ENCODE results near the gene MARCHF3. TPM values are rescaled to one million over a fixed set of nuclear protein-coding genes. Genes with fewer than 3 reads are reported as not detected.
"Not testable (repeated sequence)": the region's sequence is repeated elsewhere in the genome, so short reads cannot be mapped to it uniquely, and the experiment has no call there.

MARCHF3 gene
- total and polyA plus RNA-seq, 5 experiments from 2014 or later = 3.4 to 12.7 (median 9.3) TPM

- Mint-ChIP-seq H3K4me1 (peaks cover 33 to 71% (median 52%) of the 10 kb centered on the region in 4 donors), H3K27ac (peak overlapping the region; percentile 95 to 100 (median 99)), H3K4me3 (peak overlapping the region; percentile 80 to 92 (median 89)), H3K36me3 (peaks cover 0 to 7% (median 0%) of the 10 kb centered on the region in 3 donors), H3K9me3 (peaks cover 0 to 12% (median 0%) of the 10 kb centered on the region in 9 donors), H3K27me3 (no peaks in the 10 kb centered on the region)
- POLR2A ChIA-PET = interaction anchor here (0.6 to 5.4 kb wide), 14 partner anchors 15 to 377 kb away, joined by 3 to 72 read pairs (median 10); partner anchors contain the start of genes C5orf63, LMNB1 and MARCHF3
- DNase-seq = peak in 4 of 10 donors; percentile 25 to 63 (median 48)
- peak; percentile 67 to 75 for ATAC-seq
These were observed 178.2 kb downstream of the MARCHF3 start for GRCh38 chr5:126852091-126852571.

GRCh38 chr5:126851501-126852011 is 178.8 kb downstream of the MARCHF3 start:
- DNase-seq (peak in 6 of 10 donors; percentile 16 to 49 (median 35)), ATAC-seq (peak; percentile 24 to 38)
- Mint-ChIP-seq H3K9me3 (peaks cover 0 to 12% (median 0%) of the 10 kb centered on the region in 9 donors), H3K27ac (peak overlapping the region; percentile 95 to 100 (median 99)), H3K27me3 (no peaks in the 10 kb centered on the region), H3K4me1 (peaks cover 34 to 74% (median 54%) of the 10 kb centered on the region in 4 donors), H3K36me3 (peaks cover 0 to 7% (median 0%) of the 10 kb centered on the region in 3 donors), H3K4me3 (peak overlapping the region; percentile 80 to 92 (median 89))
- POLR2A ChIA-PET = interaction anchor here (0.6 to 5.4 kb wide), 4 partner anchors 14 to 378 kb away, joined by 3 to 72 read pairs (median 14); partner anchors contain the start of gene LMNB1

- Mint-ChIP-seq H3K27ac (peak overlapping the region in 8 of 10 donors; percentile 23 to 99 (median 63)), H3K4me3 (no peak overlapping the region), H3K4me1 (peaks cover 27 to 81% (median 58%) of the 10 kb centered on the region in 4 donors), H3K36me3 (peaks cover 0 to 5% (median 0%) of the 10 kb centered on the region in 3 donors), H3K27me3 (no peaks in the 10 kb centered on the region), H3K9me3 (peaks cover 0 to 6% (median 0%) of the 10 kb centered on the region in 9 donors)
- ATAC-seq = no peak
- POLR2A ChIA-PET = interaction anchor here (0.6 to 1.5 kb wide), 3 partner anchors 12 to 380 kb away, joined by 4 to 7 read pairs (median 5); no protein-coding TSS in a partner anchor
- DNase-seq = no peak
These were observed 181.2 kb downstream of the MARCHF3 start for GRCh38 chr5:126849101-126849678.

GRCh38 chr5:126848253-126848652 is 182.1 kb downstream of the MARCHF3 start:
- H3K4me3 Mint-ChIP-seq = no peak overlapping the region
- peaks cover 20 to 73% (median 51%) of the 10 kb centered on the region in 4 donors for H3K4me1 Mint-ChIP-seq
- DNase-seq (no peak), ATAC-seq (no peak)
- no peaks in the 10 kb centered on the region for H3K9me3 Mint-ChIP-seq
- H3K27me3 Mint-ChIP-seq = no peaks in the 10 kb centered on the region
- H3K36me3 Mint-ChIP-seq = no peaks in the 10 kb centered on the region
- POLR2A ChIA-PET = interaction anchor here (0.6 to 1.5 kb wide), 4 partner anchors 11 to 381 kb away, joined by 3 to 7 read pairs (median 4); no protein-coding TSS in a partner anchor
- H3K27ac Mint-ChIP-seq = peak overlapping the region in 8 of 10 donors; percentile 9 to 99 (median 82)

- Mint-ChIP-seq H3K4me3 (peak overlapping the region in 1 of 10 donors; percentile 45), H3K27ac (peak overlapping the region in 8 of 10 donors; percentile 23 to 99 (median 89)), H3K36me3 (no peaks in the 10 kb centered on the region), H3K9me3 (no peaks in the 10 kb centered on the region), H3K4me1 (peaks cover 16 to 69% (median 47%) of the 10 kb centered on the region in 4 donors), H3K27me3 (no peaks in the 10 kb centered on the region)
- ATAC-seq (no peak), DNase-seq (no peak)
- POLR2A ChIA-PET = interaction anchor here (0.6 to 1.5 kb wide), 3 partner anchors 70 to 382 kb away, joined by 3 to 7 read pairs (median 3); no protein-coding TSS in a partner anchor
These were observed 182.5 kb downstream of the MARCHF3 start for GRCh38 chr5:126847826-126848251.

GRCh38 chr5:126847456-126847820 is 182.9 kb downstream of the MARCHF3 start:
- POLR2A ChIA-PET = interaction anchor here (0.6 to 1.1 kb wide), 3 partner anchors 70 to 382 kb away, joined by 3 read pairs; no protein-coding TSS in a partner anchor
- Mint-ChIP-seq H3K4me1 (peaks cover 14 to 65% (median 43%) of the 10 kb centered on the region in 4 donors), H3K27ac (peak overlapping the region in 9 of 10 donors; percentile 9 to 99 (median 84)), H3K9me3 (no peaks in the 10 kb centered on the region), H3K27me3 (no peaks in the 10 kb centered on the region), H3K36me3 (no peaks in the 10 kb centered on the region), H3K4me3 (peak overlapping the region in 1 of 10 donors; percentile 20)
- ATAC-seq (no peak), DNase-seq (no peak)

GRCh38 chr5:126846744-126847455 is 183.5 kb downstream of the MARCHF3 start:
- Mint-ChIP-seq H3K4me1 (peaks cover 12 to 59% (median 37%) of the 10 kb centered on the region in 4 donors), H3K4me3 (peak overlapping the region in 2 of 10 donors; percentile 20 to 22), H3K27ac (peak overlapping the region; percentile 57 to 99 (median 94)), H3K36me3 (no peaks in the 10 kb centered on the region), H3K9me3 (no peaks in the 10 kb centered on the region), H3K27me3 (no peaks in the 10 kb centered on the region)
- ATAC-seq (no peak), DNase-seq (no peak)
- POLR2A ChIA-PET = interaction anchor here (0.6 to 1.1 kb wide), 3 partner anchors 69 to 383 kb away, joined by 3 read pairs; no protein-coding TSS in a partner anchor

- POLR2A ChIA-PET = interaction anchor here (1.0 to 1.3 kb wide), 9 partner anchors 8 to 383 kb away, joined by 3 to 21 read pairs (median 8); partner anchors contain the start of gene LMNB1
- H3K9me3 Mint-ChIP-seq = no peaks in the 10 kb centered on the region
- no peak for ATAC-seq
These were observed 184.0 kb downstream of the MARCHF3 start for GRCh38 chr5:126846344-126846743.

GRCh38 chr5:126845470-126846070 is 184.8 kb downstream of the MARCHF3 start:
- peak; percentile 98 to 99 for ATAC-seq
- POLR2A ChIA-PET = interaction anchor here (0.6 to 1.3 kb wide), 10 partner anchors 8 to 986 kb away, joined by 3 to 21 read pairs (median 8); partner anchors contain the start of gene LMNB1
- peaks cover 7 to 49% (median 27%) of the 10 kb centered on the region in 4 donors for H3K4me1 Mint-ChIP-seq
- peak overlapping the region in 9 of 10 donors; percentile 29 to 69 (median 54) for H3K4me3 Mint-ChIP-seq
- DNase-seq = peak in 6 of 10 donors; percentile 40 to 81 (median 66)
- H3K9me3 Mint-ChIP-seq, H3K36me3 Mint-ChIP-seq, H3K27me3 Mint-ChIP-seq: not testable (repeated sequence)
- H3K27ac Mint-ChIP-seq = peak overlapping the region; percentile 74 to 99 (median 94)

More at GRCh38 chr5:126846344-126846743, 184.0 kb downstream of the MARCHF3 start:
- peaks cover 10 to 54% (median 32%) of the 10 kb centered on the region in 4 donors for H3K4me1 Mint-ChIP-seq
- no peaks in the 10 kb centered on the region for H3K27me3 Mint-ChIP-seq
- peak overlapping the region in 3 of 10 donors; percentile 24 to 69 (median 54) for H3K4me3 Mint-ChIP-seq
- no peaks in the 10 kb centered on the region for H3K36me3 Mint-ChIP-seq
- peak overlapping the region; percentile 57 to 99 (median 94) for H3K27ac Mint-ChIP-seq
- DNase-seq = no peak

- H3K27me3 Mint-ChIP-seq, POLR2A ChIA-PET, H3K9me3 Mint-ChIP-seq, DNase-seq, H3K4me3 Mint-ChIP-seq, ATAC-seq, H3K36me3 Mint-ChIP-seq: not testable (repeated sequence)
- H3K27ac Mint-ChIP-seq = peak overlapping the region in 9 of 10 donors; percentile 1 to 99 (median 32)
- peaks cover 3 to 41% (median 21%) of the 10 kb centered on the region in 4 donors for H3K4me1 Mint-ChIP-seq
These were observed 187.0 kb downstream of the MARCHF3 start for GRCh38 chr5:126843375-126843774.

- H3K4me3 Mint-ChIP-seq, ATAC-seq, DNase-seq, H3K27me3 Mint-ChIP-seq, H3K9me3 Mint-ChIP-seq, H3K4me1 Mint-ChIP-seq: not testable (repeated sequence)
- POLR2A ChIA-PET = interaction anchor here (3.8 kb wide), 1 partner anchor 13 kb away, joined by 22 read pairs; no protein-coding TSS in a partner anchor
- Mint-ChIP-seq H3K36me3 (peaks cover 0 to 29% (median 10%) of the 10 kb centered on the region in 3 donors), H3K27ac (peak overlapping the region in 2 of 10 donors; percentile 29 to 75)
These were observed 191.0 kb downstream of the MARCHF3 start for GRCh38 chr5:126839407-126839806.

Data from naive thymus-derived CD8-positive, alpha-beta T cell (primary cell).